Measurements from ENCODE around the gene SUN2. TPM values are rescaled to one million over a fixed set of nuclear protein-coding genes. Genes with fewer than 3 reads are reported as not detected.

Gene SUN2
- total and polyA plus RNA-seq, 2 of the 4 experiments (the other 2 are of a cell fraction): 27.8 to 50.0 TPM

GRCh38 chr22:38758276-38758945, 2.6 kb upstream of the SUN2 start:
- no peak overlapping the region for H3K14ac ChIP-seq (replicated peaks; ENCODE audit: low read depth, low read length)
- no peak overlapping the region for H4K5ac ChIP-seq (ENCODE audit: low read depth, low read length)
- H3K4ac ChIP-seq (ENCODE audit: low read depth, low read length): no peak overlapping the region
- H3K9me3 ChIP-seq (ENCODE audit: control insufficient read depth, insufficient read depth, low read length): no peaks in the 10 kb centered on the region
- H2BK5ac ChIP-seq (ENCODE audit: low read depth, low read length, poor library complexity, severe bottlenecking): no peak overlapping the region
- no peak for TF ChIP-seq RFX5 (IDR thresholded peaks at IDR 0.05; ENCODE audit: low read depth, low read length)
- TF ChIP-seq RAD21 (IDR thresholded peaks at IDR 0.05; ENCODE audit: low read length): no peak
- no peak for TF ChIP-seq MAZ (IDR thresholded peaks at IDR 0.05; ENCODE audit: borderline replicate concordance, low read depth, low read length)
- no peak for TF ChIP-seq FOS (IDR thresholded peaks at IDR 0.05; ENCODE audit: low read depth, low read length)
- TF ChIP-seq NFE2L2 (IDR thresholded peaks at IDR 0.05; ENCODE audit: low read depth, low read length): no peak
- TF ChIP-seq USF2 (IDR thresholded peaks at IDR 0.05; ENCODE audit: low read depth, low read length): no peak
- H3K79me1 ChIP-seq (ENCODE audit: low read depth in 1 of 2, low read length in 2 of 2): peaks cover 10 to 33% of the 10 kb centered on the region in 2 experiments
- no peak overlapping the region for H3K9ac ChIP-seq (ENCODE audit: low read depth, low read length)
- H2AFZ ChIP-seq (replicated peaks; ENCODE audit: low read length, poor library complexity): no peak overlapping the region
- no peak overlapping the region for H3K23ac ChIP-seq (ENCODE audit: low read depth, low read length)
- ChIA-PET CTCF (no interaction called here), POLR2A (ENCODE audit: unreplicated experiment) (no interaction called here)
- H2BK15ac ChIP-seq (ENCODE audit: low read depth, low read length): no peak overlapping the region
- peaks cover 4% of the 10 kb centered on the region; the same call in 1 of the 2 replicates for H4K20me1 ChIP-seq (ENCODE audit: insufficient read depth, low read length)
- intact Hi-C loops (cut with micrococcal nuclease): no loop called here
- DNase-seq (no peak), ATAC-seq (ENCODE audit: low read depth) (no peak)
- H3K4me2 ChIP-seq (ENCODE audit: low read depth, low read length): no peak overlapping the region
- BruUV-seq (replicated peaks): no TSS peak
- no peak overlapping the region for H3K56ac ChIP-seq (ENCODE audit: extremely low read depth, insufficient read depth, low read length)
- no peak overlapping the region for H2AK9ac ChIP-seq (replicated peaks; ENCODE audit: low read depth, low read length, poor library complexity)
- in situ Hi-C loops (cut with MboI; ENCODE audit: low sequenced_read_pairs): no loop called here
- no peak overlapping the region for H3K4me3 ChIP-seq (ENCODE audit: insufficient read depth, low read depth, low read length)
- no peak overlapping the region for H4K8ac ChIP-seq (ENCODE audit: low read depth in 2 of 2, low read length in 2 of 2)
- H2AK5ac ChIP-seq (ENCODE audit: low read depth, low read length): 0 out of 2 replicates have a peak overlapping the region, but pooled peaks have one; percentile 35
- H4K91ac ChIP-seq (ENCODE audit: insufficient read depth, low read depth, low read length): no peak overlapping the region
- H3K27ac ChIP-seq (ENCODE audit: insufficient read depth, low read length): no peak overlapping the region
- no peak overlapping the region for H3K18ac ChIP-seq (ENCODE audit: low read depth, low read length)
- no peaks in the 10 kb centered on the region for H3K27me3 ChIP-seq (ENCODE audit: control insufficient read depth, insufficient read depth, low read length)
- peaks cover 19% of the 10 kb centered on the region for H3K9me1 ChIP-seq (ENCODE audit: insufficient read depth, low read length)
- peaks cover 9% of the 10 kb centered on the region for H3K4me1 ChIP-seq (ENCODE audit: control insufficient read depth, insufficient read depth, low read length)
- H2BK120ac ChIP-seq (ENCODE audit: low read depth, low read length): no peak overlapping the region
- H3K36me3 ChIP-seq (ENCODE audit: control insufficient read depth, insufficient read depth, low read length): no peaks in the 10 kb centered on the region
- 73% methylated on average over 4 of the region's 16 CpGs; no CpG with 5 or more reads in 1 of the 2 experiments for WGBS, 2 experiments (ENCODE audit: extremely low coverage in 2 of 2, insufficient read length in 1 of 2)
- no peak overlapping the region for H2BK20ac ChIP-seq (ENCODE audit: low read depth, low read length)
- dilution Hi-C loops (cut with HindIII; ENCODE audit: low sequenced_read_pairs, unreplicated experiment): no loop called here
